ENCODE results near the gene RALGAPA2. TPM values are rescaled to one million over a fixed set of nuclear protein-coding genes. Genes with fewer than 3 reads are reported as not detected.

Gene RALGAPA2
- total and polyA plus RNA-seq, 2 of the 13 experiments (the other 11 are each of a cell fraction or from before 2014, with no cell fraction given), result 13.8 to 17.7 TPM

GRCh38 chr20:20489054-20489453 lies 223.4 kb downstream of the RALGAPA2 start (continued):
- TF ChIP-seq ZNF318 (CRISPR knock-in tag; IDR thresholded peaks at IDR 0.05) (no peak), HNF1B (CRISPR knock-in tag; IDR thresholded peaks at IDR 0.05) (no peak), HOXD1 (CRISPR knock-in tag; IDR thresholded peaks at IDR 0.05) (no peak), ETV6 (CRISPR knock-in tag; conservative IDR thresholded peaks at IDR 0.05) (no peak)

Data from HepG2 (cell line).